ENCODE data around the gene ZNF773.

- TF ChIP-seq CTCF (conservative IDR thresholded peaks at IDR 0.05 in 1 of 2, IDR thresholded peaks at IDR 0.05 in 1 of 2; ENCODE audit: extremely low read depth in 1 of 2, insufficient read depth in 1 of 2, low read depth in 1 of 2, low read length in 2 of 2) = peak; percentile 49 to 71
- TF ChIP-seq EZH2 (IDR thresholded peaks at IDR 0.05; ENCODE audit: borderline replicate concordance, low read length) = no peak
Observed at GRCh38 chr19:57465680-57466381, 33.9 kb upstream of the ZNF773 start.

Measured in mammary epithelial cell (primary cell).